CD4-positive, alpha-beta T cell treated with Interleukin-6 at 100 ng/mL for 8 hours (primary cell): ENCODE results near the gene PCDHGB4.
"Not testable (repeated sequence)": the region's sequence is repeated elsewhere in the genome, so short reads cannot be mapped to it uniquely, and the experiment has no call there.

Source experiments
- DNase-seq: peaks from one replicate; pipeline ENCODE4 v3.0.0-alpha.2; 2020; ENCODE audit warnings: mixed read lengths, low spot score

The PCDHGB4 gene

GRCh38 chr5:141430332-141431113 lies 43.0 kb downstream of the PCDHGB4 start, which contains the start of gene PCDHGA12:
Gene PCDHGA12 (plus strand): TSS chr5:141430507. CDS start chr5:141430760, 253 bp downstream.
- no peak for DNase-seq

- no peak for DNase-seq
These were observed 43.8 kb downstream of the PCDHGB4 start for GRCh38 chr5:141431286-141431685.

DNA sequence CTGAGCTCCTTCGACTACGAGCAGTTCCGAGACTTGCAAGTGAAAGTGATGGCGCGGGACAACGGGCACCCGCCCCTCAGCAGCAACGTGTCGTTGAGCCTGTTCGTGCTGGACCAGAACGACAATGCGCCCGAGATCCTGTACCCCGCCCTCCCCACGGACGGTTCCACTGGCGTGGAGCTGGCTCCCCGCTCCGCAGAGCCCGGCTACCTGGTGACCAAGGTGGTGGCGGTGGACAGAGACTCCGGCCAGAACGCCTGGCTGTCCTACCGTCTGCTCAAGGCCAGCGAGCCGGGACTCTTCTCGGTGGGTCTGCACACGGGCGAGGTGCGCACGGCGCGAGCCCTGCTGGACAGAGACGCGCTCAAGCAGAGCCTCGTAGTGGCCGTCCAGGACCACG lies 44.8 kb downstream of the PCDHGB4 start:
- DNase-seq, result not testable (repeated sequence)

- not testable (repeated sequence) for DNase-seq
These were observed 45.2 kb downstream of the PCDHGB4 start for GRCh38 chr5:141432726-141433125.

DNA sequence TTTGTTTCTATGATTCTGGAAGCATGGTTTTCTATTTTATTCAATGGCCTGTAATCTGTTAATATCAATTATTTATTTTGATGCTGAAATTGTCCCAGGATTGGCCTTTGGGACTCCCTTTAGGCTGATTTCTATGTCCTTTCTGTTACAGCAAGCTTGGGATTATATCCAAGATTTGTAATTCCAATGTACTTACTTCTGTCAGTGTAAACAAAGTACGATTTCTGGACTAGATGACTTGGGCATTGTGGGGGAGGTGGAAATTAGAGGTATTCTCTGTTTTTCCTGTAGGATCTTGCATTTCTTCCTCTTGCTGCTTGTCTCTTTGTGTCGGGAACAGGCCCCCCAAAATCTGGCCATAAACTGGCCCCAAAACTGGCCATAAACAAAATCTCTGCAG lies 46.5 kb downstream of the PCDHGB4 start:
- DNase-seq, result no peak

DNA sequence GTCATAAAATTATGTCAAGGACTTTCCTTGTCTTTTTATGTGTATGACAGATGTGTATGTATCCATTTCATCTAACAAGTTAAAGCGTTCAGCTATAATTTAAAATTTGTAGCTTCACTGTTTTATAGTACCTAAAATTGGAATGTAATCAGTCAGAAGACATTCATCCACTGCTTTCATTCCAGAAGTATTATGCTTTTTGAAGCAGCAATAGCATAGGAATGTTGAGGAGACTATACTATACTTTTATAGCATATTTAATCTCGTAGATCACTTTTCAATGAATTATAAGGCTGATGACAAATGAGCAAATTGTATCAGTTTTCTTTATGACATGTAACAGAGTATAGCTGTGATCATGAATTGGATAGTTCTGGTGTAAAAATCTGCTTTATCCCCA lies 49.7 kb downstream of the PCDHGB4 start:
- no peak for DNase-seq

DNA sequence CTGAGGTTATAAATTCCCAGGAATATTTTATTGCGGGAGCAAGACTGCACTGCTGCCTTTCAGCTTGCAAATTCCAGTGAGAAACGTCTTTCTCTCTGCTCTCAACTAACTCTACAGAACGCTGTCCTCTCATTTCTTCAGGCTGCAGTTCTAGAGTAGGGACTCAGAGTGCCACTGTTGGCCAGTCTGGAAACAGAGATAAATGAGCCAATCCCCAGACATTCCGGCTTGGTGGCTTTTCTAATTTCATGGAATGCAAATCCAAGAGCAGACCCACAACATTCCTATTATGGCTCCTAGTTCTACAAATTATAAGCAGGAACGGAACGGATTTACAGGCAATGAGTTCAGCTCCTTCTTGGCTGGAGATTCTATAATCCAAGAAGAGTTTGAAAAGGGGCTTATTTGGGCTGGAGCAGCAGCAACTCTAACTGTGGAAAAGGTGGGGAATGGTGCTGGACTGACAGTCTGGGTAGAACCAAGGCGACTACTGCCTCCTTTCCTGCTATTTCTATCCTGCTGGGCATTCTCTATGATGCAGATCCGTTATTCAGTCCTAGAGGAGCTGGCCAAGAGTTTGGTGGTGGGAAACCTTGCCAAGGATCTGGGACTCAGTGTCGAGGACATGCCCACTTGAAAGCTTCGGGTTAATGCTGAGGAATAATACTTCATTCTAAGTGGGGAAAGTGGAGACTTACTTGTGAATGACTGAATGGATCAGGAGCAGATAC lies 52.1 kb downstream of the PCDHGB4 start:
- no peak for DNase-seq
